HCT116 (cell line): Measurements from ENCODE around the gene HACD1.
A peak's percentile ranks its signal among the peaks of the same experiment; 100 is the strongest.

Source experiments
- CTCF ChIP-seq, 3 experiments: fragments of 200-600 bp in 1 of 3; sonication (generic) in 1 of 3; IDR thresholded peaks in 2 of 3; conservative IDR thresholded peaks in 1 of 3; 2 replicates each; pipeline ENCODE4 v1.5.1; 2012 to 2017; ENCODE audit warnings: low read depth in 2 of 3, low read length in 2 of 3, antibody characterized with exemption in 1 of 3, borderline replicate concordance in 1 of 3, control low read depth in 1 of 3, mild to moderate bottlenecking in 1 of 3, mixed read lengths in 1 of 3, mixed run types in 1 of 3, moderate library complexity in 1 of 3; ENCODE audit not compliant: insufficient read depth in 1 of 3
- ELF1 ChIP-seq: IDR thresholded peaks from 2 replicates; pipeline ENCODE4 v1.6.1; 2012; ENCODE audit warnings: low read depth, borderline replicate concordance
- EZH2 ChIP-seq: fragments of 200-600 bp; sonication (generic); IDR thresholded peaks from 2 replicates; pipeline ENCODE4 v1.6.1; 2017; ENCODE audit warnings: antibody characterized with exemption, mixed run types
- FOSL1 ChIP-seq: IDR thresholded peaks from 2 replicates; pipeline ENCODE4 v1.6.1; 2012; ENCODE audit warnings: low read depth
- POLR2A ChIP-seq: IDR thresholded peaks from 2 replicates; pipeline ENCODE4 v1.7.0; 2011; ENCODE audit warnings: borderline replicate concordance; ENCODE audit not compliant: insufficient read depth, insufficient read length; ENCODE audit errors: extremely low read depth
- RAD21 ChIP-seq: IDR thresholded peaks from 2 replicates; pipeline ENCODE4 v1.6.1; 2012; ENCODE audit warnings: low read depth, mild to moderate bottlenecking
- YY1 ChIP-seq: IDR thresholded peaks from 2 replicates; pipeline ENCODE4 v1.6.1; 2011; ENCODE audit warnings: low read length, low read depth, moderate library complexity, mild to moderate bottlenecking; ENCODE audit not compliant: insufficient replicate concordance; ENCODE audit errors: extremely low read depth

- TF ChIP-seq POLR2A: no peak
- TF ChIP-seq YY1: no peak
- TF ChIP-seq ELF1: no peak
- TF ChIP-seq EZH2: no peak
- TF ChIP-seq CTCF (IDR thresholded peaks at IDR 0.05 in 2 of 3, conservative IDR thresholded peaks at IDR 0.05 in 1 of 3; ENCODE audit: borderline replicate concordance in 1 of 3, insufficient read depth in 1 of 3, low read depth in 2 of 3, low read length in 2 of 3): no peak
- peak; percentile 54 for TF ChIP-seq FOSL1
- no peak for TF ChIP-seq RAD21
Observed at GRCh38 chr10:17645621-17646345, 28.6 kb upstream of the HACD1 start.
